ENCODE results near the gene TRAPPC5.

Gene TRAPPC5

GRCh38 chr19:7698583-7698982 is 17.9 kb downstream of the TRAPPC5 start:
- no peak for TF ChIP-seq CTCF (IDR thresholded peaks at IDR 0.05; ENCODE audit: low read depth, low read length, missing control alignments)
- DNase-seq (ENCODE audit: low read depth), result no peak
- H3K4me3 ChIP-seq (ENCODE audit: low read depth, low read length), result no peak overlapping the region
- in situ Hi-C loops (cut with HindIII; ENCODE audit: low sequenced_read_pairs), result no loop called here

GRCh38 chr19:7699003-7699402 is 18.4 kb downstream of the TRAPPC5 start:
- DNase-seq (ENCODE audit: low read depth), result no peak
- in situ Hi-C loops (cut with HindIII; ENCODE audit: low sequenced_read_pairs), result no loop called here
- TF ChIP-seq CTCF (IDR thresholded peaks at IDR 0.05; ENCODE audit: low read depth, low read length, missing control alignments), result no peak
- H3K4me3 ChIP-seq (ENCODE audit: low read depth, low read length), result no peak overlapping the region

- no peak for DNase-seq (ENCODE audit: low read depth)
- H3K4me3 ChIP-seq (ENCODE audit: low read depth, low read length), result no peak overlapping the region
- no peak for TF ChIP-seq CTCF (IDR thresholded peaks at IDR 0.05; ENCODE audit: low read depth, low read length, missing control alignments)
- in situ Hi-C loops (cut with HindIII; ENCODE audit: low sequenced_read_pairs), result no loop called here
Observed at GRCh38 chr19:7699417-7700401, 19.1 kb downstream of the TRAPPC5 start.

- no peak for DNase-seq (ENCODE audit: low read depth)
- in situ Hi-C loops (cut with HindIII; ENCODE audit: low sequenced_read_pairs), result no loop called here
- no peak overlapping the region for H3K4me3 ChIP-seq (ENCODE audit: low read depth, low read length)
- TF ChIP-seq CTCF (IDR thresholded peaks at IDR 0.05; ENCODE audit: low read depth, low read length, missing control alignments), result no peak
Observed at GRCh38 chr19:7701049-7701653, 20.5 kb downstream of the TRAPPC5 start.

- H3K4me3 ChIP-seq (ENCODE audit: low read depth, low read length), result no peak within 1 kb of the TSS
- no peak for TF ChIP-seq CTCF (IDR thresholded peaks at IDR 0.05; ENCODE audit: low read depth, low read length, missing control alignments)
- in situ Hi-C loops (cut with HindIII; ENCODE audit: low sequenced_read_pairs), result no loop called here
- no peak for DNase-seq (ENCODE audit: low read depth)
Observed at GRCh38 chr19:7701654-7702457, 21.2 kb downstream of the TRAPPC5 start, which contains the start of gene FCER2. TSS of gene FCER2 (minus strand) at chr19:7702131. CDS start at chr19:7699760, 2,371 bp downstream.

- TF ChIP-seq CTCF (IDR thresholded peaks at IDR 0.05; ENCODE audit: low read depth, low read length, missing control alignments), result no peak
- in situ Hi-C loops (cut with HindIII; ENCODE audit: low sequenced_read_pairs), result no loop called here
- no peak overlapping the region for H3K4me3 ChIP-seq (ENCODE audit: low read depth, low read length)
- DNase-seq (ENCODE audit: low read depth), result no peak
Observed at GRCh38 chr19:7703332-7703731, 22.7 kb downstream of the TRAPPC5 start.
